Subcutaneous adipose tissue (tissue), 4 donors: ENCODE measurements around the gene AMBP. TPM values are rescaled to one million over a fixed set of nuclear protein-coding genes. Genes with fewer than 3 reads are reported as not detected.

Source experiments
- CTCF ChIP-seq: fragments of 450-650 bp; IDR thresholded peaks from one replicate; pipeline ENCODE4 v1.5.1; 2016; ENCODE audit warnings: low read depth, mild to moderate bottlenecking, control low read depth, antibody characterized with exemption, moderate library complexity
- total RNA-seq, 4 donors: library from RNA; depleted of rRNA; stranded (reverse); fragments of >200 nt; gene quantifications; one replicate each; pipeline ENCODE4 v1.1.0, GENCODE V29; 2016

Gene AMBP
- total RNA-seq, 4 donors from 2014 or later = not detected

- TF ChIP-seq CTCF = no peak
Measured at GRCh38 chr9:114075602-114076001, 2.5 kb downstream of the AMBP start.

GRCh38 chr9:114072184-114073140, 5.6 kb downstream of the AMBP start:
- no peak for TF ChIP-seq CTCF

- no peak for TF ChIP-seq CTCF
Measured at GRCh38 chr9:114071197-114071795, 6.8 kb downstream of the AMBP start.

GRCh38 chr9:114070188-114071103, 7.7 kb downstream of the AMBP start:
- TF ChIP-seq CTCF = no peak

- no peak for TF ChIP-seq CTCF
Measured at GRCh38 chr9:114069476-114070187, 8.5 kb downstream of the AMBP start.

- no peak for TF ChIP-seq CTCF
Measured at GRCh38 chr9:114065304-114065703, 12.8 kb downstream of the AMBP start.
